OCI-LY3 (cell line): ENCODE data around the gene DPYSL4.

Source experiments
- H2AFZ ChIP-seq: fragments of 200-600, 300-600 bp; shearing (Covaris generic); 2 replicates; pipeline ENCODE4 v1.6.0; 2014; ENCODE audit warnings: antibody characterized with exemption, low read depth, low read length
- H3K27ac ChIP-seq: fragments of 200-600, 300-600 bp; sonication (generic); 2 replicates; pipeline ENCODE4 v1.5.1; 2014; ENCODE audit warnings: mild to moderate bottlenecking, low read length, moderate library complexity, mixed read lengths
- H3K27me3 ChIP-seq: fragments of 200-600, 300-600 bp; sonication (generic); 2 replicates; pipeline ENCODE4 v1.6.1; 2014; ENCODE audit warnings: low read depth, low read length, mixed read lengths
- H3K36me3 ChIP-seq: fragments of 200-600, 300-600 bp; sonication (generic); replicated peaks from 2 replicates; pipeline ENCODE3; 2014; ENCODE audit warnings: low read depth, low read length, mixed read lengths
- H3K4me1 ChIP-seq: fragments of 300-600, 200-600 bp; sonication (generic); 2 replicates; pipeline ENCODE4 v1.6.1; 2014; ENCODE audit warnings: low read length, mixed read lengths
- H3K4me2 ChIP-seq: fragments of 200-600, 300-600 bp; sonication (generic); 2 replicates; pipeline ENCODE4 v1.6.1; 2014; ENCODE audit warnings: low read length, mixed read lengths
- H3K4me3 ChIP-seq: fragments of 300-600, 200-600 bp; sonication (generic); 2 replicates; pipeline ENCODE4 v1.5.1; 2014; ENCODE audit warnings: antibody characterized with exemption, mild to moderate bottlenecking, low read length, moderate library complexity
- H3K79me2 ChIP-seq: fragments of 300-600, 200-600 bp; shearing (Covaris generic); 2 replicates; pipeline ENCODE4 v1.6.1; 2014; ENCODE audit warnings: mild to moderate bottlenecking, low read length, mixed read lengths
- H3K9ac ChIP-seq: fragments of 300-600, 200-600 bp; shearing (Covaris generic); 2 replicates; pipeline ENCODE4 v1.6.0; 2014; ENCODE audit warnings: mild to moderate bottlenecking, low read length, moderate library complexity
- H3K9me3 ChIP-seq: fragments of 200-600, 300-600 bp; shearing (Covaris generic); 2 replicates; pipeline ENCODE4 v1.6.1; 2014; ENCODE audit warnings: low read length, mixed read lengths; ENCODE audit not compliant: insufficient read depth
- H4K20me1 ChIP-seq: fragments of 200-600, 300-600 bp; sonication (generic); 2 replicates; pipeline ENCODE4 v1.6.1; 2016; ENCODE audit warnings: low read length, mixed read lengths; ENCODE audit not compliant: insufficient read depth
- CTCF ChIP-seq: fragments of 200-600, 300-600 bp; sonication (generic); IDR thresholded peaks from 2 replicates; pipeline ENCODE4 v1.5.1; 2014; ENCODE audit warnings: antibody characterized with exemption, low read length, low read depth
- EZH2phosphoT487 ChIP-seq: fragments of 200-600 bp; shearing (Covaris generic); IDR thresholded peaks from 2 replicates; pipeline ENCODE4 v1.6.1; 2018; ENCODE audit warnings: antibody characterized with exemption, mixed run types, low read depth

The DPYSL4 gene

GRCh38 chr10:132248455-132249225, 61.9 kb downstream of the DPYSL4 start:
- no peak for TF ChIP-seq EZH2phosphoT487
- no peak for TF ChIP-seq CTCF
- Histone ChIP-seq H3K9ac (no peak overlapping the region), H3K27ac (no peak overlapping the region), H3K4me3 (no peak overlapping the region), H3K27me3 (no peaks in the 10 kb centered on the region), H3K79me2 (no peaks in the 10 kb centered on the region), H3K4me2 (no peak overlapping the region), H4K20me1 (no peaks in the 10 kb centered on the region), H3K36me3 (no peaks in the 10 kb centered on the region), H3K4me1 (no peaks in the 10 kb centered on the region), H2AFZ (no peak overlapping the region), H3K9me3 (no peaks in the 10 kb centered on the region)

- no peak overlapping the region for H3K27ac ChIP-seq
- H2AFZ ChIP-seq = no peak overlapping the region
- no peaks in the 10 kb centered on the region for H3K9me3 ChIP-seq
- H3K36me3 ChIP-seq = no peaks in the 10 kb centered on the region
- H3K27me3 ChIP-seq = no peaks in the 10 kb centered on the region
- no peaks in the 10 kb centered on the region for H3K4me1 ChIP-seq
- no peaks in the 10 kb centered on the region for H4K20me1 ChIP-seq
- no peaks in the 10 kb centered on the region for H3K79me2 ChIP-seq
- no peak overlapping the region for H3K4me3 ChIP-seq
- TF ChIP-seq CTCF (no peak), EZH2phosphoT487 (no peak)
- H3K4me2 ChIP-seq = no peak overlapping the region
- H3K9ac ChIP-seq = no peak overlapping the region
Observed at GRCh38 chr10:132249226-132249724, 62.5 kb downstream of the DPYSL4 start.

GRCh38 chr10:132249824-132250375, 63.2 kb downstream of the DPYSL4 start:
- no peak overlapping the region for H3K4me2 ChIP-seq
- no peaks in the 10 kb centered on the region for H4K20me1 ChIP-seq
- H3K36me3 ChIP-seq = no peaks in the 10 kb centered on the region
- no peak overlapping the region for H2AFZ ChIP-seq
- H3K79me2 ChIP-seq = no peaks in the 10 kb centered on the region
- no peaks in the 10 kb centered on the region for H3K4me1 ChIP-seq
- H3K4me3 ChIP-seq = no peak overlapping the region
- H3K27me3 ChIP-seq = no peaks in the 10 kb centered on the region
- H3K9ac ChIP-seq = no peak overlapping the region
- H3K27ac ChIP-seq = no peak overlapping the region
- TF ChIP-seq EZH2phosphoT487 (no peak), CTCF (no peak)
- H3K9me3 ChIP-seq = no peaks in the 10 kb centered on the region

- H3K27ac ChIP-seq = no peak overlapping the region
- H3K9me3 ChIP-seq = no peaks in the 10 kb centered on the region
- H3K79me2 ChIP-seq = no peaks in the 10 kb centered on the region
- H3K4me3 ChIP-seq = no peak overlapping the region
- no peaks in the 10 kb centered on the region for H3K4me1 ChIP-seq
- H3K36me3 ChIP-seq = no peaks in the 10 kb centered on the region
- TF ChIP-seq EZH2phosphoT487 (no peak), CTCF (no peak)
- H2AFZ ChIP-seq = no peak overlapping the region
- H4K20me1 ChIP-seq = no peaks in the 10 kb centered on the region
- no peak overlapping the region for H3K4me2 ChIP-seq
- no peak overlapping the region for H3K9ac ChIP-seq
- H3K27me3 ChIP-seq = no peaks in the 10 kb centered on the region
Observed at GRCh38 chr10:132250481-132251475, 64.0 kb downstream of the DPYSL4 start.
